ENCODE measurements around the gene URB1.

DNA sequence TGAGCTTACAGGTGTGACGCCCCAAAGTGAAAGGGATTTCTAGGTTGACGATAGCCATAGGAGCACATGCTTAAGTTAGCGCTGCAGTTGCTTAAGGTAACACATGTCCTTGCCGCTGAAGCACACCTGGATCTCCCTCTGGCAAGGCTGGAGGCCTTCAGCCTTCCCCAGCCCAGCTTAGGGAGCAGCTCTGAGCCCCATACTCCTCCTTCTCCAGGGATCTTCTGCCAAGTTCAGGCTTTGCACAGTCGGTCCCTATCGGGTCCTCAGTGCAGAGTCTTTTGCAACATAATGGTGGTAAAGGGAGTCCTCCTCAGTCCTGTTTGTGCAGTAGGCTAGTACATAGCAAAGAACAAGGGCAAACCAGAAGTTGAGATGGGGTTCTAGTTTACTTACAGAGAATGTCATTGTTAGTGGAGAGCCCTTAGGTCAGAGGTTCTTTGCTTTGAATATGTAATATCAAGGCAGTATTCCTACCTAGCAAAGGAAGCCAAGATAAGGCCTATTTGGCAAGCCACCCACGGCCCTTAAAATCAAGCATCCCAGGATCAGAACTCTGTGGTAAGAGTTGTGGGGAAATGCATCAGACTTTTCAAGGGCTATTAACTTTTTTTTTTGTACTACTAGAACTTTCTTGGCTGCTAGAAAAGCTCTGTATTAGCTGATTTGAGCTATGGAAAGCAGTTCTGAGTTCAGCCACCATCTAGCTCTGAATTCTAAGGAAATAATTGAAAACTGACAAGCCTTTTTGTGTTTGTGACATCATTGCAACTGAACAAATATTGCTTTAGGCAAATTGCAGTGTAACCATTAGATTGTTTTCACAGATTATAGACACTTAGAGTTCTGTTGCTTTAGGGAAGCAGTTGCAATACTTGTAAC, 21.1 kb upstream of the URB1 start:
- TF ChIP-seq, protein P1, sequence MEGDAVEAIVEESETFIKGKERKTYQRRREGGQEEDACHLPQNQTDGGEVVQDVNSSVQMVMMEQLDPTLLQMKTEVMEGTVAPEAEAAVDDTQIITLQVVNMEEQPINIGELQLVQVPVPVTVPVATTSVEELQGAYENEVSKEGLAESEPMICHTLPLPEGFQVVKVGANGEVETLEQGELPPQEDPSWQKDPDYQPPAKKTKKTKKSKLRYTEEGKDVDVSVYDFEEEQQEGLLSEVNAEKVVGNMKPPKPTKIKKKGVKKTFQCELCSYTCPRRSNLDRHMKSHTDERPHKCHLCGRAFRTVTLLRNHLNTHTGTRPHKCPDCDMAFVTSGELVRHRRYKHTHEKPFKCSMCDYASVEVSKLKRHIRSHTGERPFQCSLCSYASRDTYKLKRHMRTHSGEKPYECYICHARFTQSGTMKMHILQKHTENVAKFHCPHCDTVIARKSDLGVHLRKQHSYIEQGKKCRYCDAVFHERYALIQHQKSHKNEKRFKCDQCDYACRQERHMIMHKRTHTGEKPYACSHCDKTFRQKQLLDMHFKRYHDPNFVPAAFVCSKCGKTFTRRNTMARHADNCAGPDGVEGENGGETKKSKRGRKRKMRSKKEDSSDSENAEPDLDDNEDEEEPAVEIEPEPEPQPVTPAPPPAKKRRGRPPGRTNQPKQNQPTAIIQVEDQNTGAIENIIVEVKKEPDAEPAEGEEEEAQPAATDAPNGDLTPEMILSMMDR (IDR thresholded peaks at IDR 0.05; ENCODE audit: extremely low read depth in 1 of 2, insufficient read depth in 1 of 2, low read depth in 1 of 2, low read length in 2 of 2), result no peak
- no peak for TF ChIP-seq EZH2 (IDR thresholded peaks at IDR 0.05; ENCODE audit: borderline replicate concordance, low read depth, low read length, severe bottlenecking)

Measured in endothelial cell of umbilical vein (primary cell).